Spleen (tissue), 11 donors: ENCODE results near the gene POGLUT2. TPM values are rescaled to one million over a fixed set of nuclear protein-coding genes. Genes with fewer than 3 reads are reported as not detected.

Experiments used
- DNase-seq: peaks from one replicate; pipeline ENCODE4 v3.0.0-alpha.2; 2020
- H3K27ac ChIP-seq, 8 donors: fragments of 200-600 bp; sonication (generic) in 7 of 8; 1 replicate in 4 of 8; 2 replicates in 4 of 8; pipeline versions ENCODE4 v1.5.0 to v1.8.0; 2016 to 2021; ENCODE audit warnings: inconsistent platforms in 4 of 8, mild to moderate bottlenecking in 4 of 8, moderate library complexity in 1 of 8
- H3K27me3 ChIP-seq, 7 donors: fragments of 200-600 bp; sonication (generic) in 6 of 7; replicated peaks in 1 of 7; 1 replicate in 4 of 7; 2 replicates in 3 of 7; pipeline versions ENCODE4 v1.5.0 to v1.8.0; 2016 to 2021; ENCODE audit warnings: inconsistent platforms in 3 of 7, mild to moderate bottlenecking in 1 of 7
- H3K36me3 ChIP-seq, 6 donors: fragments of 200-600 bp; sonication (generic) in 5 of 6; 1 replicate in 4 of 6; 2 replicates in 2 of 6; pipeline versions ENCODE4 v1.5.0 to v1.8.0; 2016 to 2021; ENCODE audit warnings: inconsistent platforms in 2 of 6
- H3K4me1 ChIP-seq, 6 donors: fragments of 200-600 bp; sonication (generic) in 5 of 6; 1 replicate in 3 of 6; 2 replicates in 3 of 6; pipeline versions ENCODE4 v1.5.0 to v1.8.0; 2016 to 2021; ENCODE audit warnings: inconsistent platforms in 3 of 6
- H3K4me3 ChIP-seq, 8 donors: fragments of 200-600 bp; sonication (generic) in 7 of 8; 1 replicate in 4 of 8; 2 replicates in 4 of 8; pipeline versions ENCODE4 v1.5.0 to v1.8.0; 2016 to 2021; ENCODE audit warnings: inconsistent platforms in 4 of 8, mild to moderate bottlenecking in 4 of 8, moderate library complexity in 2 of 8
- H3K9me3 ChIP-seq, 8 donors: fragments of 200-600 bp; sonication (generic) in 7 of 8; 1 replicate in 4 of 8; 2 replicates in 4 of 8; pipeline versions ENCODE4 v1.5.0 to v1.8.0; 2016 to 2021; ENCODE audit warnings: inconsistent platforms in 4 of 8
- CTCF ChIP-seq, 11 experiments: fragments of 200-600 bp in 7 of 11; fragments of 450-650 bp in 4 of 11; sonication (generic) in 4 of 11; IDR thresholded peaks in 8 of 11; conservative IDR thresholded peaks in 3 of 11; 1 replicate in 7 of 11; 2 replicates in 4 of 11; pipeline versions ENCODE4 v1.4.0 to v1.8.0; 2016 to 2021; ENCODE audit warnings: antibody characterized with exemption in 11 of 11, inconsistent platforms in 4 of 11, mild to moderate bottlenecking in 1 of 11
- POLR2A ChIP-seq, 3 donors: fragments of 450-650 bp; IDR thresholded peaks; one replicate each; pipeline ENCODE4 v1.5.1; 2017; ENCODE audit warnings: antibody characterized with exemption in 3 of 3, mild to moderate bottlenecking in 1 of 3
- POLR2AphosphoS5 ChIP-seq, 3 donors: sonication (generic); formaldehyde crosslinking; IDR thresholded peaks; one replicate each; pipeline ENCODE4 v1.5.1; 2017; ENCODE audit warnings: antibody characterized with exemption in 3 of 3
- WGBS, 5 donors: extraction: QIAGEN DNeasy Blood & Tissue Kit in 3 of 5; methylation state at CpG; one replicate each; pipeline versions ENCODE4 v1.1.5 to v1.1.7; 2013 to 2018; 5-methylcytosine and 5-hydroxymethylcytosine counted together
- intact Hi-C: fragments of 100-400 bp; cut with DNase I; formaldehyde crosslinking; loops from one replicate; pipeline ENCODE4 v1.15.0; 2023; ENCODE audit warnings: low total_unique reads
- polyA plus RNA-seq, 3 donors: library from polyadenylated mRNA; stranded (reverse); fragments of 200-250 nt; gene quantifications; one replicate each; pipeline ENCODE4 v1.2.1, GENCODE V29; 2013
- total RNA-seq, 7 donors: library from RNA; depleted of rRNA in 3 of 7; stranded (reverse); fragments of >200 nt in 3 of 7; fragmentation: NEBNext Ultra II Directional in 4 of 7; extraction: Animal tissue kit (Norgen Biotek cat#: 25700) in 4 of 7; gene quantifications; one replicate each; pipeline versions ENCODE4 v1.1.0 to v1.2.1, GENCODE V29; 2016 to 2021
- donor health status: healthy with polysubstance abuse.
- donor health status: DM: no; HTN: no; CAD: no; lungs with moderate emphysema.
- donor health status: DM: no; HTN: no; CAD: no.
- donor health status: Bipolar disorder and iron deficiency.
- donor health status: healthy.
- donor health status: DM: no; HTN: no; CAD: no.
- donor health status: DM: yes; HTN: yes; CAD: no.

POGLUT2 gene
- total and polyA plus RNA-seq, 10 donors: 0.89 to 5.5 (median 4.2) TPM

DNA sequence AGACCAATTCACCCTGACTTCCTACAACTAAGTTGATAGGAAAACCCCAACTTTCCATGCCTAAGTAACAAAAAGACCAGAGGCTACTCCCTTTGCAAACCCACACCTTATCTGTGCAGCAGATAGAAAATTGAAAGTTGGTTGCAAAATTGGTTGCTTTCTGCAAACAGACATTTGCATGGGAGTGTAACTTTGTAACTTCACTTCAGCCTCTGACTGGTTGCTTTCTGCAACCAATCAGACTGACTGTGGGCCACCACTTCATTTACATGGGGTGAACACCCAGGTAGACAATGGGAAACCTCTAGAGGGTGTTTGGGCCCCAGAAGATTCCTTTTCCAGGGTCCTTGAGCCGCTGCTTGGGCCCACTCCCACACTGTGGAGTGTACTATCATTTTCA lies 35.0 kb downstream of the POGLUT2 start:
- no peak overlapping the region for H3K27ac ChIP-seq
- intact Hi-C loops: no loop called here
- H3K4me3 ChIP-seq: no peak overlapping the region
- WGBS, 5 donors: 86 to 100% (median 93%) methylated on average over 1 of the region's 1 CpG
- no peaks in the 10 kb centered on the region for H3K9me3 ChIP-seq
- H3K4me1 ChIP-seq: no peaks in the 10 kb centered on the region
- TF ChIP-seq POLR2A (IDR thresholded peaks at IDR 0.05) (no peak), CTCF (IDR thresholded peaks at IDR 0.05 in 8 of 11, conservative IDR thresholded peaks at IDR 0.05 in 3 of 11) (no peak), POLR2AphosphoS5 (IDR thresholded peaks at IDR 0.05) (no peak)
- DNase-seq: no peak
- H3K27me3 ChIP-seq: no peaks in the 10 kb centered on the region
- peaks cover 0 to 31% (median 0%) of the 10 kb centered on the region in 6 donors for H3K36me3 ChIP-seq

DNA sequence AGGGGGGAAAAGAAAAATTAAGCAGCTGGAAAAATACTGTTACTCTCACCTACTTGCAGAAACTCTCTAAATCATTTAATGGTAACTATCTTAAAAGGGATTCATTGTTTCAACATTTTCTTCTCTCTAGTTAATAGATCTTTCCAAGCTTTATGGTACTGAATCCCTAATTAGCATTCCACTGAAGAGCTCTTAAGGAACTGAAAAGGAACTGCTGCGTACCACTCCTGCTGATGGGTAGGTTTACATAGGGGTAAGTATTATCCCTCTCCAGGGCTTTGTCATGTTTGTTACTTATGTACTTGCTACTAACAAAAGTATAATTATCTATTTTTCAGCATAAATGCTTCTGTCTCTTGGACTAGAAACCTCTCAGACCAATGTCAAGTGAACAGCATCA lies 37.7 kb downstream of the POGLUT2 start:
- Histone ChIP-seq H3K4me1 (no peaks in the 10 kb centered on the region), H3K36me3 (peaks cover 0 to 11% (median 0%) of the 10 kb centered on the region in 6 donors), H3K27ac (no peak overlapping the region), H3K9me3 (no peaks in the 10 kb centered on the region), H3K4me3 (no peak overlapping the region), H3K27me3 (no peaks in the 10 kb centered on the region)
- no peak for DNase-seq
- TF ChIP-seq POLR2AphosphoS5 (IDR thresholded peaks at IDR 0.05): no peak
- no peak for TF ChIP-seq CTCF (IDR thresholded peaks at IDR 0.05 in 8 of 11, conservative IDR thresholded peaks at IDR 0.05 in 3 of 11)
- WGBS, 5 donors: 90 to 100% (median 93%) methylated on average over 1 of the region's 1 CpG
- intact Hi-C loops: no loop called here

DNA sequence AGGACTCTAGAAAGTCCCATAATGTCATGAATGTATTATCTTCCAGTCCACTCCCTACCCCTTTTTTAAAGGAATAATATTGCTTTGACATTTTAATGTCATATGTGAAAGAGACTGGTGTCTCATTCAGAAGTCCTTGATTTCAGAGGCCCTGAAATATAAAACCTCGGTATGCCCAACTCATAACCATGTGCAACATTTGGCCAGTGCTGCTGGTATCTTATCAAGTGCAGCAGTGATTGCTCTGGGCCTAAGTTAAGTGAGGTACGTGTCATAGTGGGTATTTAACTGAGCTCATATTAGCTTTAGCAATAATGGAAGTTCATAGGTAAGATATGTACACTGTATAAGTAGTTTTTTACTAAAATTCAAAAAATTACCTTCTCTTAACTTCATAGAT lies 39.9 kb downstream of the POGLUT2 start:
- TF ChIP-seq POLR2AphosphoS5 (IDR thresholded peaks at IDR 0.05) (no peak), POLR2A (IDR thresholded peaks at IDR 0.05) (no peak), CTCF (IDR thresholded peaks at IDR 0.05 in 8 of 11, conservative IDR thresholded peaks at IDR 0.05 in 3 of 11) (no peak)
- H3K27me3 ChIP-seq: no peaks in the 10 kb centered on the region
- no peak overlapping the region for H3K4me3 ChIP-seq
- no peak for DNase-seq
- H3K27ac ChIP-seq: no peak overlapping the region
- intact Hi-C loops: no loop called here
- no peaks in the 10 kb centered on the region for H3K4me1 ChIP-seq
- no peaks in the 10 kb centered on the region for H3K9me3 ChIP-seq
- no peaks in the 10 kb centered on the region for H3K36me3 ChIP-seq
- WGBS, 5 donors: 89 to 96% (median 89%) methylated on average over 2 of the region's 2 CpGs

- 78 to 100% (median 83%) methylated on average over 1 of the region's 1 CpG for WGBS, 5 donors
- Histone ChIP-seq H3K27me3 (no peaks in the 10 kb centered on the region), H3K36me3 (no peaks in the 10 kb centered on the region), H3K4me3 (no peak overlapping the region), H3K27ac (no peak overlapping the region), H3K4me1 (no peaks in the 10 kb centered on the region), H3K9me3 (peaks cover 0 to 11% (median 0%) of the 10 kb centered on the region in 8 donors)
- TF ChIP-seq POLR2AphosphoS5 (IDR thresholded peaks at IDR 0.05): no peak
- no peak for TF ChIP-seq CTCF (IDR thresholded peaks at IDR 0.05 in 8 of 11, conservative IDR thresholded peaks at IDR 0.05 in 3 of 11)
- no peak for TF ChIP-seq POLR2A (IDR thresholded peaks at IDR 0.05)
- no peak for DNase-seq
- intact Hi-C loops: no loop called here
These were observed 41.8 kb downstream of the POGLUT2 start for GRCh38 chr13:102757006-102757405.
